Activated B cell treated with CpG ODN at 0.5 μM for 24 hours (primary cell): ENCODE results near the gene CATSPER3. TPM values are rescaled to one million over a fixed set of nuclear protein-coding genes. Genes with fewer than 3 reads are reported as not detected.

ENCODE experiments used
- ATAC-seq: fragments of 200-7000 bp; cut with Tn5 transposase; one replicate; pipeline ENCODE4 v1.10.0; 2021; ENCODE audit warnings: low read depth, mild to moderate bottlenecking, moderate library complexity
- CTCF ChIA-PET: fragments of 350-600 bp; sonication (Branson Sonifier 250); formaldehyde crosslinking; loops from one replicate; lab custom pipeline; 2021; ENCODE audit warnings: antibody characterized with exemption; lab: Charles Lee
- POLR2A ChIA-PET: fragments of 350-600 bp; sonication (Branson Sonifier 250); formaldehyde crosslinking; loops from one replicate; lab custom pipeline; 2021; ENCODE audit warnings: antibody characterized with exemption; lab: Charles Lee
- DNase-seq: peaks from one replicate; pipeline ENCODE4 v3.0.0; 2022
- H3K27ac Mint-ChIP-seq: one replicate; pipeline ENCODE4 v1.8.0; 2020; ENCODE audit warnings: mixed read lengths
- H3K27me3 Mint-ChIP-seq: one replicate; pipeline ENCODE4 v1.8.0; 2021; ENCODE audit warnings: mixed read lengths
- H3K36me3 Mint-ChIP-seq: one replicate; pipeline ENCODE4 v1.8.0; 2021; ENCODE audit warnings: low read depth, mixed read lengths
- H3K4me1 Mint-ChIP-seq: one replicate; pipeline ENCODE4 v1.8.0; 2021; ENCODE audit warnings: mixed read lengths
- H3K4me3 Mint-ChIP-seq: one replicate; pipeline ENCODE4 v1.8.0; 2020; ENCODE audit warnings: mild to moderate bottlenecking, mixed read lengths
- H3K9me3 Mint-ChIP-seq: one replicate; pipeline ENCODE4 v1.8.0; 2020; ENCODE audit warnings: mixed read lengths
- intact Hi-C: fragments of 100-400 bp; cut with micrococcal nuclease; formaldehyde crosslinking; loops from one replicate; pipeline ENCODE4 v1.15.1; 2024
- total RNA-seq: library from RNA; stranded (reverse); gene quantifications from 2 replicates; pipeline ENCODE4 v1.2.3, GENCODE V29; 2022
- TF ChIP-seq, protein P1 (sequence below): fragments of 200-600 bp; IDR thresholded peaks from one replicate; pipeline ENCODE4 v1.8.0; 2022; ENCODE audit warnings: antibody characterized with exemption, mild to moderate bottlenecking

Gene CATSPER3
- total RNA-seq, 1 donor from 2014 or later = 0.95 TPM

GRCh38 chr5:134935711-134936602 is 31.8 kb upstream of the CATSPER3 start:
- Mint-ChIP-seq H3K9me3 (no peaks in the 10 kb centered on the region), H3K4me3 (no peak overlapping the region), H3K36me3 (peaks cover 39% of the 10 kb centered on the region), H3K27ac (no peak overlapping the region), H3K4me1 (no peaks in the 10 kb centered on the region), H3K27me3 (no peaks in the 10 kb centered on the region)
- DNase-seq (no peak), ATAC-seq (no peak)
- intact Hi-C loops = no loop called here
- ChIA-PET POLR2A (no interaction called here), CTCF (no interaction called here)
- TF ChIP-seq, protein P1, sequence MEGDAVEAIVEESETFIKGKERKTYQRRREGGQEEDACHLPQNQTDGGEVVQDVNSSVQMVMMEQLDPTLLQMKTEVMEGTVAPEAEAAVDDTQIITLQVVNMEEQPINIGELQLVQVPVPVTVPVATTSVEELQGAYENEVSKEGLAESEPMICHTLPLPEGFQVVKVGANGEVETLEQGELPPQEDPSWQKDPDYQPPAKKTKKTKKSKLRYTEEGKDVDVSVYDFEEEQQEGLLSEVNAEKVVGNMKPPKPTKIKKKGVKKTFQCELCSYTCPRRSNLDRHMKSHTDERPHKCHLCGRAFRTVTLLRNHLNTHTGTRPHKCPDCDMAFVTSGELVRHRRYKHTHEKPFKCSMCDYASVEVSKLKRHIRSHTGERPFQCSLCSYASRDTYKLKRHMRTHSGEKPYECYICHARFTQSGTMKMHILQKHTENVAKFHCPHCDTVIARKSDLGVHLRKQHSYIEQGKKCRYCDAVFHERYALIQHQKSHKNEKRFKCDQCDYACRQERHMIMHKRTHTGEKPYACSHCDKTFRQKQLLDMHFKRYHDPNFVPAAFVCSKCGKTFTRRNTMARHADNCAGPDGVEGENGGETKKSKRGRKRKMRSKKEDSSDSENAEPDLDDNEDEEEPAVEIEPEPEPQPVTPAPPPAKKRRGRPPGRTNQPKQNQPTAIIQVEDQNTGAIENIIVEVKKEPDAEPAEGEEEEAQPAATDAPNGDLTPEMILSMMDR = no peak

DNA sequence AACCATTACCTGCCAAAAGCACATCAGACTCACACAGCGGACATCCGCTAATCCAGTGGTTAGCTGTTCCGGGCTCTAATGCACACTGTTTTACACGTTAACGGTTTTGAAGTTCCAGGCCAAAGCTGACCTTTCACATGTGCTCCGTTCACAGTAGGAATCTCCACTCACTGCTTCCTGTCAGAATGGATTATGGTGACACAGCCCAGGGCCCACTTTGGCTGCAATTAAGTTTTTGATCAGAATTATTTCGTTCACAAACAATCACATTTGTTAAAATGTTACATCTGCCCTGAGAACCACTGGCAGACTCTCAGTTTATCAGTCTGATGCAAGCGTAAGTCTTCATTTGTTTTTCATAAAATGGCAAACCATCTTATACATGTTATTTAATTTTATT is 30.2 kb upstream of the CATSPER3 start:
- no peak for ATAC-seq
- peaks cover 32% of the 10 kb centered on the region for H3K36me3 Mint-ChIP-seq
- no peaks in the 10 kb centered on the region for H3K27me3 Mint-ChIP-seq
- no peak overlapping the region for H3K27ac Mint-ChIP-seq
- ChIA-PET CTCF (no interaction called here), POLR2A (no interaction called here)
- H3K9me3 Mint-ChIP-seq = no peaks in the 10 kb centered on the region
- intact Hi-C loops = no loop called here
- H3K4me1 Mint-ChIP-seq = no peaks in the 10 kb centered on the region
- TF ChIP-seq, protein P1 = no peak
- H3K4me3 Mint-ChIP-seq = no peak overlapping the region
- no peak for DNase-seq

DNA sequence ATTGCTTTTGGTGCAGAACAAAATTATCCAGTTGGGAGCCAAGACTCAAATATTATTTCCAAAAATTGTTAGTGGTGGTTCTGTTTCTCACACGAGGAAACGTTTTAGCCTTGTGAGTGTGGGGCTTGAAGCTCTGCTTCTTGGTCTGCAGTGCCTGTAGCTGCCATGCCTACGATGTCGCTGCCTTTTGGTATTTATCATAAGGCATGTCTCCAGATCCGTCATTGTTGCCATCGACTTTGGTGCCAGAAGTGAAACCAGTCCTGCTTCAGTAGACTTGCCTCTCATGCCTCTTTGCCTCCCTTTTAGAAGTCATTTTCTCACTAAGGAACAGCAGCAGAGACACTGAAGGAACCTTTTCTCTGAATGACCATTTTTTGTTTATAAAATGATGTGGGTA is 29.7 kb upstream of the CATSPER3 start:
- DNase-seq (no peak), ATAC-seq (no peak)
- Mint-ChIP-seq H3K27ac (no peak overlapping the region), H3K36me3 (peaks cover 29% of the 10 kb centered on the region), H3K4me1 (no peaks in the 10 kb centered on the region), H3K27me3 (no peaks in the 10 kb centered on the region), H3K4me3 (no peak overlapping the region), H3K9me3 (no peaks in the 10 kb centered on the region)
- CTCF ChIA-PET = no interaction called here
- TF ChIP-seq, protein P1 = no peak
- POLR2A ChIA-PET = no interaction called here
- intact Hi-C loops = no loop called here

- Mint-ChIP-seq H3K36me3 (peaks cover 26% of the 10 kb centered on the region), H3K27me3 (no peaks in the 10 kb centered on the region), H3K27ac (no peak overlapping the region), H3K4me3 (no peak overlapping the region), H3K4me1 (no peaks in the 10 kb centered on the region), H3K9me3 (no peaks in the 10 kb centered on the region)
- TF ChIP-seq, protein P1 = no peak
- ChIA-PET CTCF (no interaction called here), POLR2A (no interaction called here)
- intact Hi-C loops = no loop called here
- ATAC-seq (no peak), DNase-seq (no peak)
These were observed 28.2 kb upstream of the CATSPER3 start for GRCh38 chr5:134939500-134939899.

DNA sequence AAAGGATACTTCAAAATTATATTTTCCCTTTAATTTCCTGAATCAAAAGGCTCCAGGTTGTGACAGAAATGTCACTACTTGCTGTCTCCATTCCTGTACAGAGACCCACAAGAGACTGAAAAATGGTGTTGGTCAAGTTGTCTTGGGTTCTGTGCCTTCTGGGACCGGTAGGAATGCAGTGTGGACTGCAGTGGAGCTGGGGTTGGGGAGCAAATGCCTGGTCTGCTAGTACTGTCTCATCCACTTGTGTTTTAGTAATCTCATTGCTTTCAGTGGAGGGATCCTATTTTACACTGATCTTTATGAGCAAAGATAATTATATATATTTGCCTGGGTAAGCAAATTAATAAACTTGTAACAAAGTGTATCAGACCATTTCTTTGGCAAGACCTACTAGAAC is 24.2 kb upstream of the CATSPER3 start:
- DNase-seq = no peak
- H3K27me3 Mint-ChIP-seq = no peaks in the 10 kb centered on the region
- ATAC-seq = no peak

More for the DNA sequence above, 24.2 kb upstream of the CATSPER3 start:
- Mint-ChIP-seq H3K4me1 (no peaks in the 10 kb centered on the region), H3K9me3 (no peaks in the 10 kb centered on the region), H3K36me3 (peaks cover 9% of the 10 kb centered on the region), H3K4me3 (no peak overlapping the region), H3K27ac (no peak overlapping the region)
- intact Hi-C loops = no loop called here
- POLR2A ChIA-PET = no interaction called here
- TF ChIP-seq, protein P1 = no peak
- CTCF ChIA-PET = no interaction called here
